ENCODE measurements around the gene TMEM182.
A peak's percentile ranks its signal among the peaks of the same experiment; 100 is the strongest.

TMEM182 gene

DNA sequence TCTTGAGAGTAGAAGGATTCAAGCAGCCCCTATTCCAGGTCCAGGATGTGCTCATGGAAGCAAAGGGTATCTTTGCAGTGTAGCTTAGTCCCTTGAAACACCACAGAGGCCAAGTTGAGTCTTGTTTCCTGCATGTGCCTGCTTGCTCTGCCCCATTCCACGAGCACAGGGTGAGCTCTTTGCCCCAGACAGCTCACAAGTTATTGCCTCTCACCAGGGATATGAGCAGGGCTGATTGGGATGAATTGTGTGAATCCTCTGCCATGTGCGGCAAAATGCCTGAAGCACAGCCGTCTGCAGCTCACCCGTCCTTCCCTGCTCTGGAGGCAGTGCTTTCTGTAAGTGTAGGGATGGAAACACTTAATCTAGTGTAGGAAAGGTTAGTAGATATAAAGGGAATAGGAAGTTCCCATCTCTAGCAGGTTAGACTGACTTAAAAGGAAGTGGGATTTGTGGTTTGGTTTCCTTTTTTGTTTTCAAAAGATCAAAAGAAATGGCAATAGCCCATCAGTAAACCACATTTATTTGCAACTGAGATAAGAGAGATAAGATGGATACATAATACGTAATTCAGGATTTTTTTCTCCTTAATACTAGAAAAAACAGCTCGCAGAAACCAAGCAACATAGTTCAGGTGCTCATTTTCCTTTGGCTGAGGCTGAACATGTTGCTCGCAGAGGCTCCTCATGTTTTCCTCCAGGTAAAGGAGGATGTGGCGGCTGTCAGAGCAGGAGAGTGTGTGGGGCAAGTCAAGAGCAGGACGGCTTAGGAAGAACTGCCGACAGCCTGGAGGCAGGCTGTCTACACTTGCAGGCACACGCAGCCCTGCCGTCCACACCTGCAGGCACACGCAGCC lies 41.4 kb downstream of the TMEM182 start:
- no peak for DNase-seq

DNA sequence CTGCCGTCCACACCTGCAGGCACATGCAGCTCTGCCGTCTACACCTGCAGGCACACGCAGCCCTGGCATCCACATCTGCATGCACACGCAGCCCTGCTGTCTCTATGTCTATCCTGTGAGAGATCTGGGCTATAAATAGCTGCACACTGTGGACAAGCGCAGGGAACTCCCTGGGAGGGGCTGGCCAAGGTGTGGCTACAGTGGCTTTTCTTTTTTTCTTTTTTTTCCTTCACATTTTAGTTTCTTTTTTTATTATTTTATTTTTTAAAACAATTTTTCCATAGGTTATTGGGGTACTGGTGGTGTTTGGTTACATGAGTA lies 42.0 kb downstream of the TMEM182 start:
- DNase-seq = no peak

DNA sequence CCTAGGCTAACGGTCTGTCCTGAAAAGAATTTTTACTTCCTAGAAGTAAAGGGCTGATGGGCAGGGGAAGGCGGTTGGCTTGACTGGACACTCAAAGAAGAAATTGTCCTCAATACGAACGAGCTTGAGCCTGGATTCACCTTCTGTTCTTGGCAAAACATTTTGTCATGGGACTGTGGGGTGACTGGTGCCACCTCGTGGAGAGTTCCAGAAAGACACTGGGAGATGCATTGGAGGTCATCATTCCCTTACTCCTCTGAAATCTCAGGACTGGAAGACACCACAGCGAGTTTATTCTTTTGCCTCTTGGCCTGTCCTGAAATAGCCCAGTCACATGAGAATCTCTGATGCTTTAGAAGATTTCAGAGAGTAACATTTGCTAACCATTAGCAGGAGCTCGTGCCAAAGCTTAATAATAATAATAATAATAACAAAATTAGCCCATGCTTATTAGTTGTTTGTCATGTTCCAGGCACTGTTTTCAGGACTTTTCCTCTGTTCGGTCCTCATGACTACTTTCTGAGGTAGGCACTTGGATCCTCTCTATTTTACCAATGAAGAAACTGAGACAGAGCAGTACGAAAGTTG lies 44.5 kb downstream of the TMEM182 start:
- DNase-seq = peak; percentile 4

DNA sequence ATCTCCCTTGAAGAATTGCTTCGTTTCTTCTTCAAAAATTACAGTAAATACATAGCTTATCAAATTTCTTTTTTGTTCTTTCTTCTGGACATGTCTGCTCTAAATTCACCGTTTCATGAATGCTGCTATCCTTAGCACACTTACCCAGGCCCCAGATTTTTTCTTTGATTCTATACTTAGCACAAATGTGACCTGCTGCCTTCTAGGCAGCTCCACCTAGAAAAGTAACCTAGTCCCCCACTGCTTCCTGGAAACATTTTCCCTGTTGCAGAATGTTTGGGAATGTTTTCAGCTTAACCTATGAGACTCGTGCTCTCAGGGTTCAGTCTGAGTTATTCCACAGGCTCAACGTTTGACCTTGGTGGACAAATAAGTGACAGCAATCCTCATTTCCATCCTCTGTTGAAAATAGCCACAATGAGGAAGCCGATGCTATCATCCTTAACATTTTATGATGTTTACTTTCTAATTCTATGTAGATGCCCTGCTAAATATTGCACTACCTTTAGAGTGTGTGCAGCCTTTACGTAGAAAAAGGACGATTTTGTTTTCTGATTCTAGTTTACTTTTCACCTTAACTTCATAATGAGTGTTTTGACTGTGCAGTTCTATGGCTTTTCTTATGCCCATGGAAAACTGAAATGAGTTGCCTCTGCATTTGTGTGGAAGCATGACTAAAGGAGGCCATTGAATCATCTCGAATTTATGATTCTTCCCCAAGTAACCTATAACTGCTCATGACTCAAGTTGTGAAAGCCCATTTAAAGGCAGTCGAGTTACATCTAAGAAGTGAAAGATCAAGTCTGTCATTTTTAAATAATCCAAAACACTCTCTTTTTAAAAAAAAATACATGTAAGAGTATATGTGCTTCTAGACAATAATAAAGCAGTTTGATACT lies 47.7 kb downstream of the TMEM182 start:
- no peak for DNase-seq

DNA sequence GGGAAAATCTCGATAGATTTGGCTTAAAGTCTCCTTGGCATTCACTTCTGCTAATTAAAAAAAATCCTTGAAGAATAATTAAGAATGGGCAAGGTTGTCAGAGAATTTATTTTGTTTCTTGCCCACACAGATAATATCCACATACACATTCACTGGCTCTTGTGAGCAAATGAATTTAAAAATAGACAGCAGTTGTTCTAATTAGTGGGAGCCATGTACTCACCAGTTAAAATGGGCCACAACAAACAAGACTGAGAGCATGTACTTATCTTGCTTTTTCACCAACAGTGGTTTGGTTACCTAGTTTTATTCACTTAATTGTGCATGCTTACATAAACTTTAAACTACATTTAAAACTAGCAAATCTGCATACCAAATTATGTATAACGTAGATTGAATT lies 53.5 kb downstream of the TMEM182 start:
- no peak for DNase-seq

DNA sequence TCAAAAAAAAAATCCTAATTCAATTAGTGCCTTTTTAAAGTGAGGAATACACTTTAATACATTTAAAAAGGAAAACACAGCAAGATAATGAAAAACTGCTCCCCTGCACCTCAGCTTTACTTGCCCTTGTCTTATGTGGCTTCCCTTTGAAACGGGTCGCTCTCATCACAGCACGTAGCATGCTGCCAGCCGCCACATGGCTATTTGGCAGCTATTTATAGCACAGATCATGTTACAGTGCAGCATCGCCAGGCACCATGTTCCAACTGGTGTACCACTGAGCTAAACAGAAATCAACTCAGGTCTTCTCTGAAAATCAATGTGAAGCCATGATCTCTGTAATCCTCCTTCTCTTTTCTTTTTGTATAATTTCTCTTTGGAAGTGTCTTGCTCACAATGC lies 65.1 kb downstream of the TMEM182 start:
- no peak for DNase-seq

DNA sequence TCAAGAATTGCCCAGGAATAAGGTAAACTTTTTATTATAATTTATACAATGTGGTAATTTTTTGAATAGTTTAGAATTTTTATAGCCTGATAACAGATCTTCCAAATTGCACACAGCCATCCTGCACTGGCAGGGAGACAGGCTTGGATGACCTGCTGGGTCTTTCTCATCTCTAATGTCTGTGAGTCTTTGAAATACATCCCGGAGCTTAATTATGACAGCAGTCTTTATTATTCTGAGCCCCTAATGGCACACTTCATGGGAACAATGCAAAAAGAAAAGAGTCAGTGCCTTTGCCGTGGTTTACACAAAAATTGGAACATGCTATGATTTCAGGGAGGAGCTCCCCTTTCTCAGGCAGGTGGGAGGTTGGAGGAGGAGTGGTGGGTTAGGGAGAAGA lies 71.0 kb downstream of the TMEM182 start:
- no peak for DNase-seq

DNA sequence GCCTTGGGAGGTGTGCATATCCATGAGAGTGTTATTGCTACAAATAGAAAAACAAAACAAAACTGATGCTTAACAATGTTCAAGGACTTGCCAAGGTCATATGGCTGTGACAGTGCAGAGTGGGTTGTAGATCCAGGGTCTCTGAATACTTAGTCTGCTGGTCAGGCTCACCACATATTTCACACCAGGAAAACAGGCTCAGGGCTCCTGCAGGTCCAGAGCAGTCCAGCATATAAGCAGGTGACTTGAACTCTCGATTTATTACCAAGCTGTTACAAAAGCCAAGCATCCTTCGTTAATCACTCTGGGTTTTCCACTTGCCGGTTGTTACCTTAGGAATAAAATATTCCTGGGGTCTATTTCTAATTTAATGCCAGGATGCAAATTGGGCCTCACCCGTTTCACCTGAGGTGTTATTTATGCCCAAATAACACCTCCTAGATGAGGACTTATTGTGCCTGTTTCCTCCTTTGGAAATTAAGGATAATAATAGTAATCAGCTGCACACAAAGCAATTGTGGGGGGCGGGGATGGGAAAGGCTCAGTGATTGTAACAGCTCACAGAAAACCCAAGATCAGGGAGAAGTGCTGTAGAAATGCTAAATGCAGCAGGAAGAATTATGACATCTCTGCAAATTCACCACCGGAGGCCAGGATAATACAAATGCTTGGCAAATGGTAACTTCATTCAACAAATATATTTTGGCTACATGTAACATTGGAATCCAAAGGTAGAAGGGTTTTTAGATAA lies 72.9 kb downstream of the TMEM182 start:
- DNase-seq = no peak

DNA sequence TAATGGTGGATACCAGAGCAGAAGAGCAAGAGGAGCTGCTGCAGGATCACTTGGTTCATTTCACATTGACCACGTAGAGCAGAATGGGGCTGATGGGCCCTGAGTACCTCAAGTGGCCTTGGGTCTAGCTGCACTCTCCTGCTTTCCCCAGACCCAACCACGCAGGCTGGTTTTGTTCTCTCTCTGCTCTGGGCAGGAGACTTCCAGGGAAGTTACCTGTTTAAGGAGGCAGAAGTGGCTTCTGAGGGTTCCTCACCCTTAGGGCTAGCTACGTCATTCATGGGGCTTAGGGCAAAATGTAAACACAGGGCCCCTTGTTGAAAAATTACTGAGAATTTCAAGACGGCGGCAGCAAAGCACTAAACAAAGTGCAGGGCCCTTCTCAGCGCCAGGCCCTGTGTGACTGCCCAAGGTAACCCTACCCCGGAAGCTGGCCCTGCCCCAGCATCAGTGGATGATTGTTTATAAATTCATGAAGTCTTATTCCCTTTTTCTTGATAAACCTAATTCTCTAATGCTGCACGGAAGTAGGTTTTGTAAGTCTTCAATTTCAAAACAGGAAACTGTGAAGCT lies 75.9 kb downstream of the TMEM182 start:
- DNase-seq = no peak

DNA sequence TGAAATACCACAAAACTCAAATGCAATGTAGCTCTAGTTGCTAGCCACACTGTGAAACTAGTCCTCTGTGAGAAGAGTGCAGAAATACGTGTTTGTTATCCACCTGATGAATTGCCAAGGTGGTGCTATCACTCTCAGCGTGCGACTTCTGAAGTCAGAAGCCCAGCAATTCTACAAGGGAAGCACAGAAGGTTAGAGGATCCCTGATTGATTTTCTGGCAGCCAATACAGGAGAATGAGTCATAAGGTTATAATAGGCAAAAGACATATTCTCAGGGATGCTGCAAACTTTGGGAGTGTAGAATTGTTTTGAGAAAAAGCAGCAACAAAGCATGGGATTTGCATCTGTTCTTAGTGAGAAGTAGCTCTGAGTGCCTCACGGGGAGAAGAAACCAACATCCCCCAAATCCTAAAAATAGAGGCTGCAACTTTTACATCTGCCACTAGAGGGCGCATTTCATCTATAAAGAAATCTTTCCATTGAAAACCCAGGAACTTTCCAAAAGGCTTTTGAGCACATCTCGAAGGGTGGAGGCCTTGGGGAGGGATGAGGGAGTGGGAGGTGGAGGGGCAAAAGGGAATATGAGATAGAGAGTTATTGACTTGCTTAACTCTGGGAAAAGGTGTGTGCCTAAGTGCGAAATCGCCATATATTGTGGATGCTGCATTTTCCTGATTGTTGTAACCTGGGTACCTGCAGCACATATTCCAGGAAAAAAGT lies 78.0 kb downstream of the TMEM182 start:
- peak; percentile 7 for DNase-seq

DNA sequence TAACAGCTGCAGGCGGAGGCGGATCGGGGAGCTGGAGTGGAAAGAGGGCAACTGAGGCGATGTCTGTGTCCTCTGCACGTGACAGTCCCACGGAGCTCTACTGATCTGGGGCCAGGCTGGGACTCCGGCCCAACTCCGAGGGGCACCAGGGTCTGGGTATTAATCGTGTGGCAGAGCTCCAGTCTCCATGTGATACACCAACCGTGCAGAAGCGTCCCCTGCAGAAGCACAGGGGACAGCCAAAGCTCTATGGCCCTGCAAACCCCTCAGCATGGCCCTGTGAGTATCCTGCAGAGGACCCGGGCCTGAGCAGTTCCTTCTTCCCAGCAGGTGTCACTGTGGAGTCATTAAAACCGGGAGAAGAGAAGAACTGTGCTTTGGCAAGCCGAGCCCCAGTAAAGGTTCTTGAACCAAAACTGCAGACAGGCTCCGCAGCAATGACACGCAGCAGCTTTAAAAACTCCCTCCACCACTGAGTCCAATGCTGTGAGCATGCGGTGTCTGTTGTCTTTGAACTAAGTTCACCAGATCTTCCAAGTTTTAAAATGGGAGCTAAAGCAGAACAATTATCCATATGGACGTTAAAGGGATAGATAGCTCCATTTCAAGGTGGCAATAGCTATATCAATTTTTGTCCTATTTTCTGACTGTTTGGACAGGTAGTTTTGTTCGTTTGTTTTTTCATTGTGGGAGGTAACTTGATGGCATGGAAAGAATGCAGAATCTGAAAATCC lies 79.4 kb downstream of the TMEM182 start:
- no peak for DNase-seq

DNA sequence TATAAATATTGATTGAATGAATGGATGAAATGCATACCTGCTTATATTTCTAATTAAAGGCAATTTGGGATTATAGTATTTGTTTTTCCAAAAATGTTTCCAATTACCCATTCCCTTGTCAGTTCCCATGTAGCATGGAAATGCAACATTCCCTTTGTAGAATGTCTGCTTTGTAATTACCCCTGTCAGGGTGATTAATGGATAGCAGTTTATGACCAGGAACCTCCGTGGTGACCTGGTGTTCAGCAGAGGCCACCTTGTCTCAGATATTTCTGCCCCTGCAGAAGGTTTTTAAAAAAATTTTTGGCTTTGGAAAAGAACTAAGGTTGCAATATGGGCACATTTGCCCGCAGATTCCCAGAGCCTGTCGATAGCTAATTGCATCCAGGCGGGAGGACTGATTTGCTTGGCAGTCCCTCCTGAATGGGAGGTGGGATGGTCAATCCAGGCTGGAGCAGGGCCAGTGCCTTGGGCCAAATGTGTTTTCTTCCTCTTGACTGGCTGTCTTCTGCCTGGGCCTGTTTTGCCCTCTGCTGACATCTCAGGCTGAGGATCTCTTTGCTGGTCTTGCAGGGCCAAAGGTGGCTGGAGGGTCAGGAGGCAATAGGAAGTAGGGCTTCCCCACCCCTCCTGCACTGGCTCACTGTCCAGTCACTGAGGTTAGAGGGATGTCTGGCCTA lies 82.1 kb downstream of the TMEM182 start:
- no peak for DNase-seq

DNA sequence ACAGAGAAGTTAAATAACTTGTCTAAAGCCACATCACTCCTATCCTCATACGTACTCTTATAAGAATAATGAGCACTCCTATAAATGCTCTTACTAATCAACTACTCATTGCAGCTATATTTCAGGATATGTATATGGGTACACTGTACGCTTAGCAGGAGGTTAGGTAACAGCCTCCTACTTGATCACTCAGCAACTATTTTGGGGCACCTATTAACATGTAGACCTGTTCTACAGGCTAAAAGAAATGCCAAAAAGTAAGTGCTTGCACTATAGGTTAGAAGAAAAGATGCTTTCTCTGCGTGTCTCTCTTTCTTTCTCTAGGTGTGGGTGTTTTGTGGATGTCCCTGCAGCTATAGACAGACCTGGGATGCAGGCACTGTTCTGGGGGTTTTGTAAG lies 83.1 kb downstream of the TMEM182 start:
- DNase-seq = no peak

DNA sequence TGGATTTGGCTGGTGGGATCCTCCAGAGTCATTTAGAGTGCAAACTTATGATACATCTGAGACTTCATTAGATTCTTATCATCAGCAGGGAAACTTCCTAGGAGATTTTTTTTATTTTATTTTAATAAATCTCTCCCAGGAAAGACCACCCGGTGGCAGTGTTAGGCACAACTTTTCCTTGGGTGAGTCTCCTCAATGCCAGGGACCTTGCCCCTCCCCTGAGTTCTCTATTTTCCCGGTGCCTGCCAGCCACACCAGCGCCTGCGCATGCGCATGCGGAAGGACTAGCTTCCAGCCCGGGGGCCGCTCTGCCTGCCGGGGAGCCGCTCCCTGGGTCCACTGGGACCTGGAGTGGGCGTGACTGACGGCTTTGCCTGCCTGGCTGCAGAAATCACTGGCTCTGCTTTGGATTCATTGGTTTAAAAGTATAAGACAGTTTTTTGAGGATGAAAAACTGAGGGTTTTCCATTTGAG lies 86.6 kb downstream of the TMEM182 start:
- DNase-seq = no peak

DNA sequence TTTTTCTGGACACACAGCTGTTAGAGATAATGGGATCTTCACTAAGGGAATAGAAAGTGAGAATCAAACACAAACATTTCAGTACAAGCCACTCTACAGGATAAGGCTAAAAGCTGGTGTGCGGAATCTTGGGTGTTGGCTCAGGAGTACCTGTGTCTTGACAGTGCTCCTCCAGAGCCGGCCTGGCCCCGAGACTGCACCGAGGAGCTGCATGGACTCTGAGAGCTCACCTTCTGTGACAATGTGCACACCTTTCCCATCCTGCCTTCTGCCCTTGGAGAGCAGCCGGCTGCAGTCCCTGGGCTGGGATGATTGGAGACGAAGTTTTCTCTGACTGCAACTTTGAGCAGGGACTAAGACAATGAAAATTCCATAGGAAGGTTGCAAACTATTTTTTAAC lies 89.1 kb downstream of the TMEM182 start:
- DNase-seq = no peak

DNA sequence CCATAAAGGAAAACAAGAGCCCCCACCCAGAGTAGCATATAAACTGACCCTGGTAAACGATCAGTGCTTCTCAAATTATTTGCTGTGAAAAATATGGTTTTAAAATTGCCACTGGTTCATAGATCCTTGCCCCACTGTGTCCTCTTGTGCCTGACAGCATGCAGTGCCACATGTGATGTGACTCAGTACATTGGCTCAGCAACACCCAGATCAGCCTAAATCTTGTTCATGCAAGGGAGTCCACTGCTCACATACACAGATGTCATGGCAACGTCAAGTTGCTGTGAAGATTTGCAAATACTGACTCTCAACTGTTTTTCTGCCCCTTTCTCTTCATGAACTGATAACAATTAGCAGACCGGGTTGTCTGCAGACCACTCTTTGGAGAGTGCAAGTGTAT lies 91.0 kb downstream of the TMEM182 start:
- DNase-seq = no peak

All from effector CD4-positive, alpha-beta T cell (primary cell).